Measurements from ENCODE around the gene AKR7A3.
"Not testable (repeated sequence)": the region's sequence is repeated elsewhere in the genome, so short reads cannot be mapped to it uniquely, and the experiment has no call there.

AKR7A3 gene

GRCh38 chr1:19287436-19288185, 959 bp downstream of the AKR7A3 start:
- FAIRE-seq: no peak

GRCh38 chr1:19285807-19286206, 2.8 kb downstream of the AKR7A3 start:
- not testable (repeated sequence) for FAIRE-seq

- not testable (repeated sequence) for FAIRE-seq
These were observed 3.2 kb downstream of the AKR7A3 start for GRCh38 chr1:19285366-19285765.

- no peak for FAIRE-seq
These were observed 3.7 kb downstream of the AKR7A3 start for GRCh38 chr1:19284881-19285280.

- FAIRE-seq: no peak
These were observed 4.7 kb downstream of the AKR7A3 start for GRCh38 chr1:19283891-19284290.

- no peak for FAIRE-seq
These were observed 13.9 kb downstream of the AKR7A3 start for GRCh38 chr1:19274636-19275035.

GRCh38 chr1:19273844-19274531, 14.6 kb downstream of the AKR7A3 start:
- not testable (repeated sequence) for FAIRE-seq

GRCh38 chr1:19273106-19273843, 15.3 kb downstream of the AKR7A3 start:
- FAIRE-seq: no peak

- no peak for FAIRE-seq
These were observed 16.5 kb downstream of the AKR7A3 start for GRCh38 chr1:19272064-19272463.

GRCh38 chr1:19270343-19270730, 18.2 kb downstream of the AKR7A3 start:
- FAIRE-seq: not testable (repeated sequence)

GRCh38 chr1:19269427-19270342, 18.9 kb downstream of the AKR7A3 start:
- FAIRE-seq: not testable (repeated sequence)

- FAIRE-seq: no peak
These were observed 20.1 kb downstream of the AKR7A3 start for GRCh38 chr1:19268445-19268844.

GRCh38 chr1:19262744-19263143, 25.8 kb downstream of the AKR7A3 start:
- no peak for FAIRE-seq

- FAIRE-seq: no peak
These were observed 26.5 kb downstream of the AKR7A3 start for GRCh38 chr1:19262047-19262446.

- FAIRE-seq: no peak
These were observed 28.1 kb downstream of the AKR7A3 start for GRCh38 chr1:19260211-19261138.

GRCh38 chr1:19258353-19258752, 30.2 kb downstream of the AKR7A3 start:
- no peak for FAIRE-seq

- no peak for FAIRE-seq
These were observed 31.2 kb downstream of the AKR7A3 start for GRCh38 chr1:19257178-19257914.

- not testable (repeated sequence) for FAIRE-seq
These were observed 32.3 kb downstream of the AKR7A3 start for GRCh38 chr1:19256301-19256700.

- no peak for FAIRE-seq
These were observed 33.3 kb downstream of the AKR7A3 start for GRCh38 chr1:19255288-19255687.

GRCh38 chr1:19254416-19254815, 34.2 kb downstream of the AKR7A3 start:
- FAIRE-seq: no peak

Measured in colon (tissue), 2 donors.